WTC11 (cell line): ENCODE data around the gene EPHA2. TPM values are rescaled to one million over a fixed set of nuclear protein-coding genes. Genes with fewer than 3 reads are reported as not detected.

Experiments
- ATAC-seq: fragments of 200-7000 bp; cut with Tn5 transposase; 2 replicates; pipeline ENCODE4 v1.10.0; 2021; ENCODE audit warnings: mild to moderate bottlenecking, moderate library complexity
- CTCF ChIA-PET: fragments of 300-600 bp; sonication (Branson Sonifier 250); formaldehyde crosslinking; loops from one replicate; lab custom pipeline; 2021; ENCODE audit warnings: antibody characterized with exemption; lab: Charles Lee
- POLR2A ChIA-PET: fragments of 350-600 bp; sonication (Branson Sonifier 250); formaldehyde crosslinking; loops from one replicate; lab custom pipeline; 2021; ENCODE audit warnings: antibody characterized with exemption; lab: Charles Lee
- DNase-seq: peaks from one replicate; pipeline ENCODE4 v3.0.0; 2021; ENCODE audit warnings: low spot score
- H3K27ac Mint-ChIP-seq: 2 replicates; pipeline ENCODE4 v1.8.0; 2021; ENCODE audit warnings: mixed read lengths
- H3K27me3 Mint-ChIP-seq: 2 replicates; pipeline ENCODE4 v1.8.0; 2021; ENCODE audit warnings: low read depth, mild to moderate bottlenecking, moderate library complexity, mixed read lengths
- H3K36me3 Mint-ChIP-seq: 2 replicates; pipeline ENCODE4 v1.8.0; 2021; ENCODE audit warnings: mixed read lengths
- H3K4me1 Mint-ChIP-seq: 2 replicates; pipeline ENCODE4 v1.8.0; 2022; ENCODE audit warnings: mixed read lengths
- H3K4me3 Mint-ChIP-seq: 2 replicates; pipeline ENCODE4 v1.8.0; 2021; ENCODE audit warnings: mild to moderate bottlenecking, moderate library complexity, mixed read lengths
- H3K9me3 Mint-ChIP-seq: 2 replicates; pipeline ENCODE4 v1.8.0; 2021; ENCODE audit warnings: mixed read lengths
- ATF2 ChIP-seq: sonication (generic); formaldehyde crosslinking; IDR thresholded peaks from 2 replicates; pipeline ENCODE4 v1.8.1; 2022; ENCODE audit warnings: low read depth, missing genetic modification reagents, borderline replicate concordance
- ATF3 ChIP-seq: sonication (generic); formaldehyde crosslinking; conservative IDR thresholded peaks from 2 replicates; pipeline ENCODE4 v1.8.1; 2022; ENCODE audit warnings: mild to moderate bottlenecking, missing genetic modification reagents
- E2F1 ChIP-seq: sonication (generic); formaldehyde crosslinking; IDR thresholded peaks from 2 replicates; pipeline ENCODE4 v1.8.0; 2022; ENCODE audit warnings: mild to moderate bottlenecking, missing genetic modification reagents
- E2F5 ChIP-seq: sonication (generic); formaldehyde crosslinking; IDR thresholded peaks from 2 replicates; pipeline ENCODE4 v1.8.1; 2022; ENCODE audit warnings: mild to moderate bottlenecking, moderate library complexity, missing genetic modification reagents
- ESRRA ChIP-seq: sonication (generic); formaldehyde crosslinking; IDR thresholded peaks from 2 replicates; pipeline ENCODE4 v1.8.1; 2022; ENCODE audit warnings: mild to moderate bottlenecking, missing genetic modification reagents, borderline replicate concordance
- ETV6 ChIP-seq: sonication (generic); formaldehyde crosslinking; IDR thresholded peaks from 2 replicates; pipeline ENCODE4 v1.8.1; 2022; ENCODE audit warnings: mild to moderate bottlenecking, missing genetic modification reagents
- GRHL2 ChIP-seq: fragments of 250-450 bp; sonication (Bioruptor Pico); IDR thresholded peaks from 2 replicates; pipeline ENCODE4 v1.8.0; 2022; ENCODE audit warnings: mild to moderate bottlenecking, moderate library complexity; ENCODE audit not compliant: insufficient replicate concordance, severe bottlenecking
- HMGXB4 ChIP-seq: sonication (generic); formaldehyde crosslinking; IDR thresholded peaks from 2 replicates; pipeline ENCODE4 v1.8.1; 2023; ENCODE audit warnings: mild to moderate bottlenecking, moderate library complexity, missing genetic modification reagents
- MYBL2 ChIP-seq: sonication (generic); formaldehyde crosslinking; IDR thresholded peaks from 2 replicates; pipeline ENCODE4 v1.8.1; 2023; ENCODE audit warnings: mild to moderate bottlenecking, moderate library complexity, missing genetic modification reagents
- NR3C1 ChIP-seq: sonication (generic); formaldehyde crosslinking; conservative IDR thresholded peaks from 2 replicates; pipeline ENCODE4 v1.8.1; 2023; ENCODE audit warnings: low read depth, mild to moderate bottlenecking, missing genetic modification reagents
- PREB ChIP-seq: sonication (generic); formaldehyde crosslinking; IDR thresholded peaks from 2 replicates; pipeline ENCODE4 v1.8.1; 2022; ENCODE audit warnings: mild to moderate bottlenecking, missing genetic modification reagents, moderate library complexity, borderline replicate concordance
- PRRX2 ChIP-seq: fragments of 250-450 bp; sonication (Bioruptor Pico); IDR thresholded peaks from 2 replicates; pipeline ENCODE4 v1.8.0; 2021; ENCODE audit warnings: mild to moderate bottlenecking
- RELA ChIP-seq: sonication (generic); formaldehyde crosslinking; IDR thresholded peaks from 2 replicates; pipeline ENCODE4 v1.8.1; 2022; ENCODE audit warnings: missing genetic modification reagents, mild to moderate bottlenecking, borderline replicate concordance
- SMAD4 ChIP-seq: sonication (generic); formaldehyde crosslinking; IDR thresholded peaks from 2 replicates; pipeline ENCODE4 v1.8.0; 2022; ENCODE audit warnings: mild to moderate bottlenecking, missing genetic modification reagents
- TEAD1 ChIP-seq: sonication (generic); formaldehyde crosslinking; IDR thresholded peaks from 2 replicates; pipeline ENCODE4 v1.8.0; 2022; ENCODE audit warnings: mild to moderate bottlenecking, missing genetic modification reagents
- USF1 ChIP-seq: sonication (generic); formaldehyde crosslinking; IDR thresholded peaks from 2 replicates; pipeline ENCODE4 v1.8.0; 2022; ENCODE audit warnings: mild to moderate bottlenecking, missing genetic modification reagents
- USF2 ChIP-seq: sonication (generic); formaldehyde crosslinking; IDR thresholded peaks from 2 replicates; pipeline ENCODE4 v1.8.1; 2023; ENCODE audit warnings: mild to moderate bottlenecking, missing genetic modification reagents, moderate library complexity
- ZNF219 ChIP-seq: sonication (generic); formaldehyde crosslinking; IDR thresholded peaks from 2 replicates; pipeline ENCODE4 v1.8.0; 2023; ENCODE audit warnings: missing genetic modification reagents, mild to moderate bottlenecking, borderline replicate concordance
- ZNF425 ChIP-seq: fragments of 250-450 bp; sonication (Bioruptor Pico); conservative IDR thresholded peaks from 2 replicates; pipeline ENCODE4 v1.9.0; 2021; ENCODE audit warnings: mild to moderate bottlenecking
- total RNA-seq: library from RNA; stranded (reverse); gene quantifications from 3 replicates; pipeline ENCODE4 v1.2.3, GENCODE V29; 2021

The EPHA2 gene
- total RNA-seq, 1 experiment from 2014 or later = 44.4 TPM

GRCh38 chr1:16204216-16204615 is 48.3 kb upstream of the EPHA2 start (continued):
- no peak for TF ChIP-seq ZNF425 (CRISPR knock-in tag)

- no peak overlapping the region for H3K4me3 Mint-ChIP-seq
- POLR2A ChIA-PET = no interaction called here
- no peak for DNase-seq
- CTCF ChIA-PET = interaction anchor here (1.5 to 2.5 kb wide), 3 partner anchors 13 to 121 kb away, joined by 3 to 18 read pairs (median 5); no protein-coding TSS in a partner anchor
- H3K36me3 Mint-ChIP-seq = peaks cover 26% of the 10 kb centered on the region
- no peaks in the 10 kb centered on the region for H3K9me3 Mint-ChIP-seq
- H3K27me3 Mint-ChIP-seq = no peaks in the 10 kb centered on the region
- TF ChIP-seq PREB (CRISPR knock-in tag) (no peak), E2F5 (CRISPR knock-in tag) (no peak), RELA (CRISPR knock-in tag) (no peak)
- TF ChIP-seq, all 79 proteins: peak for 0
- Mint-ChIP-seq H3K4me1 (peaks cover 11% of the 10 kb centered on the region), H3K27ac (no peak overlapping the region; the same call in 1 of the 2 replicates)
- no peak for ATAC-seq
Observed at GRCh38 chr1:16203550-16203949, 47.7 kb upstream of the EPHA2 start.

GRCh38 chr1:16202281-16203210 is 46.7 kb upstream of the EPHA2 start:
- Mint-ChIP-seq H3K27me3 (no peaks in the 10 kb centered on the region), H3K9me3 (no peaks in the 10 kb centered on the region), H3K4me1 (peaks cover 6% of the 10 kb centered on the region; the same call in 1 of the 2 replicates), H3K36me3 (peaks cover 27% of the 10 kb centered on the region), H3K4me3 (no peak overlapping the region), H3K27ac (no peak overlapping the region)
- TF ChIP-seq ETV6 = no peak
- TF ChIP-seq ATF2 (CRISPR knock-in tag) = no peak
- TF ChIP-seq ESRRA (CRISPR knock-in tag) = no peak
- no peak for TF ChIP-seq HMGXB4 (CRISPR knock-in tag)
- no peak for TF ChIP-seq GRHL2 (CRISPR knock-in tag)
- no peak for TF ChIP-seq PRRX2
- TF ChIP-seq E2F1 (CRISPR knock-in tag) = no peak
- no peak for TF ChIP-seq SMAD4
- no peak for TF ChIP-seq USF1
- TF ChIP-seq MYBL2 (CRISPR knock-in tag) = no peak
- TF ChIP-seq NR3C1 (CRISPR knock-in tag) = no peak
- TF ChIP-seq ZNF219 = no peak
- TF ChIP-seq ATF3 (CRISPR knock-in tag) = no peak
- TF ChIP-seq USF2 = no peak
- no peak for TF ChIP-seq TEAD1 (CRISPR knock-in tag)
- POLR2A ChIA-PET = no interaction called here
- ATAC-seq (no peak), DNase-seq (no peak)
- CTCF ChIA-PET = interaction anchor here (1.0 to 1.5 kb wide), 2 partner anchors 14 to 121 kb away, joined by 3 read pairs; no protein-coding TSS in a partner anchor
